Activated naive CD8-positive, alpha-beta T cell treated with anti-CD3 and anti-CD28 coated beads, Interleukin-2, amount 50 U/mL, for 24 hours (primary cell): ENCODE measurements around the gene SMAD9.

Experiments used
- ATAC-seq: fragments of 150-1000 bp; cut with Tn5 transposase; one replicate; pipeline ENCODE4 v1.10.0; 2021
- DNase-seq: peaks from one replicate; pipeline ENCODE4 v3.0.0; 2021
- H3K27ac Mint-ChIP-seq: one replicate; pipeline ENCODE4 v1.8.0; 2021; ENCODE audit warnings: mild to moderate bottlenecking, mixed read lengths
- H3K27me3 Mint-ChIP-seq: one replicate; pipeline ENCODE4 v1.8.0; 2021; ENCODE audit warnings: mixed read lengths
- H3K36me3 Mint-ChIP-seq: one replicate; pipeline ENCODE4 v1.8.0; 2021; ENCODE audit warnings: low read depth, mixed read lengths
- H3K4me1 Mint-ChIP-seq: one replicate; pipeline ENCODE4 v1.8.0; 2021; ENCODE audit warnings: mixed read lengths
- H3K4me3 Mint-ChIP-seq: one replicate; pipeline ENCODE4 v1.8.0; 2021; ENCODE audit warnings: mild to moderate bottlenecking, moderate library complexity, mixed read lengths
- H3K9me3 Mint-ChIP-seq: one replicate; pipeline ENCODE4 v1.8.0; 2021; ENCODE audit warnings: mixed read lengths

Gene SMAD9

DNA sequence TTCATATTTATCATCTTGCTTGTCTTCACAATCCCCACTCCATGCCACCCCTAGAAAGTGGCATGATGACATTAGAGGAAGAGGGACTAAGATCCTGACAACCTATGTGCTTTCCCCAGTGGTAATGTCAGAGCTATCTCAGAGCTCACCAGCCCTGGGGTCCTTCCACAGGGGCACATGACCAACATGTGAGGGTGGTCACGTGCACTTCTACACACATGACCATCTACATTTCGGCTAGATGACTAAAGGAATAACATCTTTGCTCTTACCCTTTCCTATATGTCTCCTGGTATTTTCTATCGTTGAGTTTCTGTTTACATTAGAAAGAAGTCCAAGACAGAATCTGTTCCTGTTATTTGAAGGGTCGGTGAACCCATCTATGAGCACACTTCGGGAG, 54.8 kb downstream of the SMAD9 start:
- Mint-ChIP-seq H3K36me3 (no peaks in the 10 kb centered on the region), H3K4me1 (no peaks in the 10 kb centered on the region), H3K27me3 (peaks cover 26% of the 10 kb centered on the region), H3K4me3 (no peak overlapping the region), H3K27ac (no peak overlapping the region), H3K9me3 (no peaks in the 10 kb centered on the region)
- ATAC-seq (no peak), DNase-seq (no peak)

DNA sequence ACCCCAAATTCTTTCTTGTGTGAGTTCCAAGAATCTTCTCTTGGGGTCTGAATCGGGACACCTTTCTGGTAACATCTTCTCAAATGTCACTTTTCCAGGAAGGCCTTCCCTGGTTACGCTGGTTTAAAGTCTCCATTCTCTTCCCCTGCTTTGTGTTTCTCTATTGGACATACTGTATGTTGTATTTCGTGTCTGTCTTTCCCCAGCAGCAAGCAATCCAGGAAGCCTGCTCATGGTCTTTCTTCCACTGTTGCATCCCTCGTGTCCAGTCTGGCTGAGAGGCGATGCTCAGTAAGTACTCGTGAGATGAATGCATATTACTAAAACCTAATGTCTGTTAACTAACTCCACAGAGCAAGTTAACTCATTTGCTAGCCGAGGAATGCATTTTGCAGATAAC, 57.3 kb downstream of the SMAD9 start:
- peaks cover 28% of the 10 kb centered on the region for H3K27me3 Mint-ChIP-seq
- no peak overlapping the region for H3K27ac Mint-ChIP-seq
- ATAC-seq: no peak
- H3K36me3 Mint-ChIP-seq: no peaks in the 10 kb centered on the region
- no peaks in the 10 kb centered on the region for H3K4me1 Mint-ChIP-seq
- H3K4me3 Mint-ChIP-seq: no peak overlapping the region
- no peak for DNase-seq
- H3K9me3 Mint-ChIP-seq: no peaks in the 10 kb centered on the region

DNA sequence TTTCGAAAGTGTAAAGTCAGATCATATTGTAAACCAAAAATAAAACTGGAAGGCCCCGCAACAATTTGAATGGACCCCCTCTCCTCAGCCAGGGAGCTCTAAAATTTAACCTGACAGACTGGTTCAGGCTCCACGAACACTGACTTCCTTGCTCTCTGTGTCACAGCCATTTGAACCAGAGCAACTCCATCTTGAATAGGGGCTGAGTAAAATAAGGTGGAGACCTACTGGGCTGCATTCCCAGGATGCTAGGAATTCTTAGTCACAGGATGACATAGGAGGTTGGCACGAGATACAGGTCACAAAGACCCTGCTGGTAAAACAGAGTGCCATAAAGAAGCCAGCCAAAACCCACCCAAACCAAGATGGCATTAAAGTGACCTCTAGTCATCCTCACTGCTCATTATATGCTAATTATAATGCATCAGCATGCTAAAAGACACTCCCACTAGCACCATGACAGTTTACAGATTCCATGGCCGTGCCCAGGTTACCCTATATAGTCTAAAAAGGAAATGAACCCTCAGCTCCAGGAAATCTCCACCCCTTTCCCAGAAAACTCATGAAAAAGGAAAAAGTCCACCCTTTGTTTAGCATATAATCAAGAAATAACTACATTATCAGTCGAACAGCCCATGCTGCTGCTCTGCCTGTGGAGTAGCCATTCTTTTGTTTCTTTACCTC, 57.9 kb downstream of the SMAD9 start:
- H3K9me3 Mint-ChIP-seq: no peaks in the 10 kb centered on the region
- ATAC-seq (no peak), DNase-seq (no peak)
- no peak overlapping the region for H3K27ac Mint-ChIP-seq
- H3K4me3 Mint-ChIP-seq: no peak overlapping the region
- peaks cover 4% of the 10 kb centered on the region for H3K4me1 Mint-ChIP-seq
- H3K36me3 Mint-ChIP-seq: no peaks in the 10 kb centered on the region
- peaks cover 28% of the 10 kb centered on the region for H3K27me3 Mint-ChIP-seq

DNA sequence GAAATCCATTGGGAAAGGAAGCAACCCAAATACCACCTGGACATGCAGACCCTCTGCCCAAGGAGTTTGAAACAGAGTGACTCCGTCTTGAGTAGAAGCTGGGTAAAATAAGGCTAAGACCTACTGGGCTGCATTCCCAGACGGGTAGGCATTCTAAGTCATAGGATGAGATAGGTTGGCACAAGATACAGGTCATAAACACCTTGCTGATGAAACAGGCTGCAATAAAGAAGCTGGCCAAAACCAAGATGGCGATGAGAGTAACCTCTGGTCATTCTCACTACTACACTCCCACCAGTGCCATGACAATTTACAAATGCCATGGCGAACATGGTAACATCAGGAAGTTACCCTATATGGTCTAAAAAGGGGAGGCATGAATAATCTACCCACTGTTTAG, 60.8 kb downstream of the SMAD9 start:
- no peak overlapping the region for H3K27ac Mint-ChIP-seq
- no peak overlapping the region for H3K4me3 Mint-ChIP-seq
- H3K9me3 Mint-ChIP-seq: no peaks in the 10 kb centered on the region
- no peak for DNase-seq
- peaks cover 5% of the 10 kb centered on the region for H3K4me1 Mint-ChIP-seq
- ATAC-seq: no peak
- peaks cover 16% of the 10 kb centered on the region for H3K27me3 Mint-ChIP-seq
- no peaks in the 10 kb centered on the region for H3K36me3 Mint-ChIP-seq

DNA sequence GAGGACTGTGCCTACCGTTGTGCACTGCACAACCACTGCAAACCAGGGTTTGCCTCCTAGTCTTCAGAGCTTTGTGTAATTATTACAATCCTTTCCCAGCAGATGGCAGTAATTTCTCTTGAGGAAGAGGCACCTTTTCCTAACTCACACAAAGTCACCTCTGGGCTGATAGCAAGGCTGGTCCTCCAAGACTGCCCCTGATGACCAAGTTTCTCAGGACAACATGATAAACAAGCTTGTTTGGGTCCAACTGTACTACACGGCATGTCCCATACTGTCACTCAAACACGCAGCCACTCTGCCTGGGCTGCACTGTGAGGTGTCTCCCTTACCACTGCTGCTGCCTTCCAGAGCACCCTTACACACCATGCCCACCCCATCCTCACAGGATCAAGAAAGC, 61.7 kb downstream of the SMAD9 start:
- H3K36me3 Mint-ChIP-seq: no peaks in the 10 kb centered on the region
- DNase-seq: no peak
- ATAC-seq: peak; percentile 34
- peaks cover 14% of the 10 kb centered on the region for H3K27me3 Mint-ChIP-seq
- H3K4me1 Mint-ChIP-seq: peaks cover 5% of the 10 kb centered on the region
- no peak overlapping the region for H3K27ac Mint-ChIP-seq
- H3K4me3 Mint-ChIP-seq: no peak overlapping the region
- no peaks in the 10 kb centered on the region for H3K9me3 Mint-ChIP-seq

DNA sequence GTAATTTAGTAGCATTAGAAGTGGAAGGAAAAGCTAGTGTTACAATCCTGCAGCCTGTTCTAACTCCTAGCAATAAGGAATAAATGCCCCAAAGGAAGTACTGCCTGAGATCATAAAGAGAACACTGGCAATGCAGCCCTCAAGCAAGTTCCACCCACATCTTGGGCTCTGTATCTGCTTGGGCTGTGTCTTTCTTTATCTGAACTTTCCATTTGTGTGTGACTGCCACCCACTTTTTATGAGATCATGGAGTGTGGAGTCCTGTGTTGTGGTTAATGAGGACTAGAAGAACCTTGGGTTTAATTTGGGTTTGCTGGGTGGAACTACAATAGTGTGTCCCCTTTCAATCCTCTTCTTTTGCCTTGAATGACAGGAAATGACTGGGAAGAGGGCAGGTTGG, 62.8 kb downstream of the SMAD9 start:
- Mint-ChIP-seq H3K9me3 (no peaks in the 10 kb centered on the region), H3K4me3 (no peak overlapping the region)

DNA sequence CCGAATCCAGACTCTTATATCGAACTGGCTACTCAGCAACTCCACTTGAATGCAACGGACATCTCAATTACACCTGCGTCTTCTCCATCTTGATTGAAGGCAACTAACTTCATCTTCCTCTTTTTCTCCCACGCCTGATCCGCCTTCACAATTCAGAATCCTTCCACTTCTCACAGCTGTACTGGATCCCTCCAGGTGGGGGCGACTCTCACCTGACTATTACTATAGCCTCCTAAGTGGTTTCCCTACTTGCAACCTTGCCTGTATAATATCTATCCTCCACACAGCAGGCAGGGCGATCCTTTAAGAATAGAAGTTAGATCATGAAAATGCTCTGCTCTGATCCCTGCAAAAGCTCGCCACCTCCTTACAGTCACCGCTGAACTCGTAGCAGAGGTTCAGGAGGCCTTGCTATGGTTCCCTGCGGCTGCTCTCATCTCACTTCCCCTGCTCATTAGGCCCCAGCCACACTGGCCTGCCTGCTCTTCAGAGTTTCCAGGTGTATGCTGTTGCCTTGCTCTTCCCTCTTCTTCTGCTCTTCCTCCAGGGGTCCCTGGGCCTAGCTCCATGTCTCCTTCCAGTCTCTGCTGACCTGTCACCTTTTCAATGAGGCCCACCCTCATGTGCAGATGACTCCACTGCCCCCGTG, 69.1 kb downstream of the SMAD9 start:
- Mint-ChIP-seq H3K36me3 (no peaks in the 10 kb centered on the region), H3K27me3 (peaks cover 11% of the 10 kb centered on the region), H3K4me3 (no peak overlapping the region), H3K27ac (no peak overlapping the region), H3K9me3 (no peaks in the 10 kb centered on the region), H3K4me1 (no peaks in the 10 kb centered on the region)
- no peak for ATAC-seq
- DNase-seq: peak; percentile 8

More for the DNA sequence above, 62.8 kb downstream of the SMAD9 start:
- no peak for DNase-seq
- ATAC-seq: peak; percentile 78
- Mint-ChIP-seq H3K36me3 (no peaks in the 10 kb centered on the region), H3K27me3 (peaks cover 18% of the 10 kb centered on the region), H3K27ac (no peak overlapping the region), H3K4me1 (peaks cover 5% of the 10 kb centered on the region)

DNA sequence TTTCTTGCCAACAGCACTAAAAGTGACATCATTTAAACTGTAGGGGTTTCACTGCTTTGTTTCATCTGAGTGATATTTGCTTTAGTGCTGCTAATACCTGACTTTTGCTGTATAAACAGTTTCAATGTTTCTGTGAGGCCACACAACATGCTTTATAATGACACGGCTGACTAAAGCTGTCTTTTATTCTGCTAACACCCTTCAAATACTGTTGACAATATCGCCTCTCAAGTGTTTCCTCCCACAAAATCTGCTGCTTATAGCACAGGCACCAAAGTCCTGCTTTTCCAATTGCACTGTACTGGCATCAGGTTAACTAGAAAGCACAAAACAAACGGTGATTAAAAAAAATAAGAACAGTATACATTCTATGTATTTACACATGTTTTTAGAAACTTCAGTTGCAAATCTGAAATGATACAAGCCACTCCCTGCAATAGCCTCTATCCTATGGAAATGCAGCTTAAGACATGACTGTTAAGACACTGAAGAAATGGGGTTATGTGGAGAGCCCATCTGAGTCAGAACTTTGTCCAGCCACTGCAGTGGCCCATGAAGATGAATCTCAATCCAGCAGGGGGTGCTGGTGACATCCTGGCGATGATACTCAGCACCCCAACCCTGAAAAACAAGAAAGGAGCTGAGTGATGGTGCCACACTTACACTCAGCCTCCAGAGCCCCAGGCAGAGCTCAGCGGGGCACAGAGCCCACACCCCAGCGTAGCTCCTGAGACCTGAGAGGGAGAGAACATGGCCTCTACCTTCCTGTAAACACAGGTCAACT, 71.6 kb downstream of the SMAD9 start:
- H3K4me1 Mint-ChIP-seq: no peaks in the 10 kb centered on the region
- H3K27ac Mint-ChIP-seq: no peak overlapping the region
- peak; percentile 61 for ATAC-seq
- DNase-seq: peak; percentile 12
- H3K36me3 Mint-ChIP-seq: no peaks in the 10 kb centered on the region
- peaks cover 7% of the 10 kb centered on the region for H3K27me3 Mint-ChIP-seq
- no peaks in the 10 kb centered on the region for H3K9me3 Mint-ChIP-seq
- H3K4me3 Mint-ChIP-seq: no peak overlapping the region

DNA sequence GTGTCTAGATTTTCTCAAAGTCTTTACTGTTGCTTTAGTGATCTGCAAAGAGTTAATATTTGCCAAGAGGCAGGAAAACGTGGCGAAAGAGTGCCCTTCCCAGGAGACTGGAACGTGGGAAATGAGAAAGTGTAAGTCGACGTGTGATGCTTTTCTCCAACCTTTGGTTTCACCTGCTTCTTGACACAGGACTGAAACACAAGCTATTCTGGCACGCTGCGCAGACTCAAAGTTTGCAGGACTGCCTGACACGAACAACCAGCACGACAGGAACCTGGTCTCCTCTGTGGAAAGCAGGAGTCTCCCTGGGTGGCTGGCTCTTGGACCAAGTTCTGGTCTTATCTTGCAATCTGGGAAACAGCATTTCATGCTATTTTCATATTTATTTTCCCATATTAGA, 72.4 kb downstream of the SMAD9 start:
- no peak for ATAC-seq
- H3K4me3 Mint-ChIP-seq: no peak overlapping the region
- H3K4me1 Mint-ChIP-seq: no peaks in the 10 kb centered on the region
- no peak overlapping the region for H3K27ac Mint-ChIP-seq
- DNase-seq: no peak
- H3K27me3 Mint-ChIP-seq: peaks cover 7% of the 10 kb centered on the region
- H3K9me3 Mint-ChIP-seq: no peaks in the 10 kb centered on the region
- H3K36me3 Mint-ChIP-seq: no peaks in the 10 kb centered on the region

DNA sequence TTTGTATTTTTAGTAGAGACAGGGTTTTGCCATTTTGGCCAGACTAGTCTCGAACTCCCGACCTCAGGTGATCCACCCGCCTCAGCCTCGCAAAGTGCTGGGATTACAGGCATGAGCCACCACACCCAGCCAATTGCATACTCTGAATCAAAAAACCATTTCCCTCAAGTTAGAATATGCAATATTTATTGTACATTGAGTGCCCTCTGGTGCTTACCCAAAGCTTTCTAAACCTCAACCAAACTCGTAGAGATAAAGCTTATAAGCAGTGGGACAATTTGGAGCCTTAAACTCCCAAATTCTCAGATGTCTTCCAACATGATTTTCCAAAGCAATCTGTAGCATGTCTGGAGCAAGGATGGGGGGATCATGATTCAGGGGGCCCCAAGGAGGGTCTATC, 78.6 kb downstream of the SMAD9 start:
- no peak for ATAC-seq
- no peaks in the 10 kb centered on the region for H3K9me3 Mint-ChIP-seq
- H3K27ac Mint-ChIP-seq: no peak overlapping the region
- H3K4me3 Mint-ChIP-seq: no peak overlapping the region
- no peak for DNase-seq
- no peaks in the 10 kb centered on the region for H3K4me1 Mint-ChIP-seq
- no peaks in the 10 kb centered on the region for H3K27me3 Mint-ChIP-seq
- H3K36me3 Mint-ChIP-seq: no peaks in the 10 kb centered on the region

DNA sequence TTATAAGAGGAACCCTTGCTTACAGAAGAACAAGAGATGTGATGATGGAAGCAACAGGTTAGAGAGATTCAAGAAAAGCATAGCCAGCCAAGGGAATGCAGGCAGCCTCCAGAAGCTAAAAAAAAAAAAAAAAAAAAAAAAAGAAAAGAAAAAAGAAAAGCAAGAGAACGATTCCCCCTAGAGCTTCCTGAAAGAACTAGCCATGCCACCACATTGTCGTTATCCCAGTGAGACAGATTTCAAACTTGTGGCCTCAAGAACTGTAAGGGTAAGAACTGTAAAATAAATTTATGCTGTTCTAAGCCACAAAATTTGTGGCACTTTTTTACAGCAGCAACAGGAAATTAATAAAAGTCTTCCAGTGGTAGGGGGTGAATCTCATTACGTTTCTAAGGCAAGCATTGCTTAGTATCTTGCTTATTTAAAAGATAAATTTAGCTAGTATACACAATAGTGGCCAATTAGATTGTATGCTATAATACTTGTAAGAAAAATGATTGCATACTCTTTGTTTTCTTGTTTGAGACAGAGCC, 79.3 kb downstream of the SMAD9 start:
- Mint-ChIP-seq H3K4me3 (no peak overlapping the region), H3K27ac (no peak overlapping the region), H3K27me3 (no peaks in the 10 kb centered on the region), H3K4me1 (no peaks in the 10 kb centered on the region), H3K36me3 (peaks cover 3% of the 10 kb centered on the region), H3K9me3 (no peaks in the 10 kb centered on the region)
- DNase-seq: no peak
- ATAC-seq: no peak

DNA sequence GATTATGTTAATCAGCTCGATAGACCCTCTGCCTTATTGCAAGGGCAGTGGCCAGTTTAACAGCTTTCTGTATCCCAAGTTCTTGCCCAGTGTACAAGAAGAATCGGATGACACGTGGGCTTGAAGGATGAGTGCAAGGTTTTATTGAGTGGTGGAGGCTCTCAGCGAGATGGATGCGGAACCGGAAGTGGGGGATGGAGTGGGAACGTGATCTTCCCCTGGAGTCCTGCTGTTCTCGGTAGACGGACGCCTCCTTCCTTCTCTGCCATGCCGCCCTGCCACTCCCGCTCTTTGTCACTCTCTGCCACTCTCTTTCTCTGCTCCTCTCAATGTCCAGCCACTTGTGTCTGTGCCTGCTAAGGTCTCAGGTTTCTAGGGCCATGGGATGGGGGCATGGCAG, 80.1 kb downstream of the SMAD9 start:
- no peaks in the 10 kb centered on the region for H3K27me3 Mint-ChIP-seq
- H3K27ac Mint-ChIP-seq: no peak overlapping the region
- ATAC-seq (no peak), DNase-seq (no peak)
- no peak overlapping the region for H3K4me3 Mint-ChIP-seq
- peaks cover 3% of the 10 kb centered on the region for H3K36me3 Mint-ChIP-seq
- H3K4me1 Mint-ChIP-seq: no peaks in the 10 kb centered on the region
- no peaks in the 10 kb centered on the region for H3K9me3 Mint-ChIP-seq

DNA sequence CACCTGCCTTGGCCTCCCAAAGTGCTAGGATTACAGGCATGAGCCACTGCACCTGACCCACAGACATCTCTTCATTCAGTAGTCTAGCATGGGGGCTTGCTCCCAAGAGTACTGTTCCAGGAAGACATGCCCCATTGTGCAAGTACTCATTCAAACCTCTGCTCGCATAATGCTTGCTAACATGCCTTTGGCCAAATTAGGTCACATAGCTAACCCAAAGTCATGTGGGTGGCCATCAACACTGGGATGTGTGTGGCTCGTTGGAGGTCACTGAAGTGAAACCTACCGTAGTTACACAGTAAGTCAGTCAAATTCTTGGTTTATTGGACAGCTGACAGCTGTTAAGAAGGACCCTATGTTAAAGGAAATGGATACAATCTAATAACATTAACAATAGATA, 80.8 kb downstream of the SMAD9 start:
- H3K36me3 Mint-ChIP-seq: peaks cover 5% of the 10 kb centered on the region
- H3K9me3 Mint-ChIP-seq: no peaks in the 10 kb centered on the region

DNA sequence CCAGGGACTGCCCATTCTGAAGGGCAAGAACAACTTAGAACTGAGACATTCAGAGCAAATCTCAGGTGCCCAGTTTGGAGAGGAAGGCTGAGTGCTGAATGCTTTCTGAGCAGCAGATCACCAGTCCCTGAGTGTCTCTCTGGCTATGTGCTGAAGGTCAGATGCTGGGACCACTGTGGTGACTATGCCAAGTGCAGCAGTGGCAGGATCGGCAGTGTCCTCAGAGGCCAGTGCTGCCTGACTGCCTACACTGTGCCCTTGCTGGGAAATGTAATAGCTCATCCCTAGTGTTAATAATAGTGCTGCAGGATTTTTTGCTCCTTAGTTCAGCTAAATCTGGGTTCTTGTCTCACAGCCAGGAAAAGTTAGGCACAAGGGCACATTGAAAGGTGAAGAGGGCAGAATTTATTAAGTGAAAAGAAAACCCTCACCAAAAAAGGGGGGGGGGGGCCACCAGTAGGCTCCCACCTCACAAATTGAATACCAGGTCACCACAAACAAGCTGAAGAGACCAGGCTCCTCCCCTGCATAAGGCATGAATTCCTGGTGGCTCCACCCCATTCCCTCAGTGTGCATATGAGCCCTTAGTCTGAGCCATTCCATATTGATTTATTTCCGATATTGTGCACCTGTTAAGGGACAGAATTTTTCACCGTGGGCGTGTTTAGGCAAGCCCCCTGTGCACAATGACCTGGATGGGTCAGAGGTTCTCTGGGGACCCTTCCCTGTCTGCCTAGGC, 82.5 kb downstream of the SMAD9 start:
- no peak overlapping the region for H3K27ac Mint-ChIP-seq
- ATAC-seq (no peak), DNase-seq (no peak)
- no peaks in the 10 kb centered on the region for H3K9me3 Mint-ChIP-seq
- H3K36me3 Mint-ChIP-seq: peaks cover 5% of the 10 kb centered on the region
- H3K27me3 Mint-ChIP-seq: no peaks in the 10 kb centered on the region
- H3K4me1 Mint-ChIP-seq: no peaks in the 10 kb centered on the region
- no peak overlapping the region for H3K4me3 Mint-ChIP-seq

More for the DNA sequence above, 80.8 kb downstream of the SMAD9 start:
- H3K4me3 Mint-ChIP-seq: no peak overlapping the region
- H3K27ac Mint-ChIP-seq: no peak overlapping the region
- DNase-seq (no peak), ATAC-seq (no peak)
- H3K27me3 Mint-ChIP-seq: no peaks in the 10 kb centered on the region
- H3K4me1 Mint-ChIP-seq: no peaks in the 10 kb centered on the region
